ENCODE measurements around the gene CMTR1. TPM values are rescaled to one million over a fixed set of nuclear protein-coding genes. Genes with fewer than 3 reads are reported as not detected.

CMTR1 gene
- polyA plus RNA-seq, 1 donor from 2014 or later = 64.1 TPM

- Histone ChIP-seq H2AFZ (ENCODE audit: low read depth, low read length) (no peak overlapping the region), H3F3A (ENCODE audit: insufficient read depth, low read length, poor library complexity, severe bottlenecking) (no peaks in the 10 kb centered on the region), H3K36me3 (ENCODE audit: insufficient read depth, low read length) (peaks cover 7% of the 10 kb centered on the region), H3K27me3 (ENCODE audit: insufficient read depth, low read depth, low read length) (no peaks in the 10 kb centered on the region), H3K9me3 (ENCODE audit: low read length) (no peaks in the 10 kb centered on the region), H3K9ac (ENCODE audit: low read length) (no peak overlapping the region), H3K4me3 (ENCODE audit: low read length) (no peak overlapping the region), H4K20me1 (ENCODE audit: insufficient read depth) (no peaks in the 10 kb centered on the region), H3K27ac (ENCODE audit: low read length) (no peak overlapping the region), H3K4me2 (ENCODE audit: low read length) (no peak overlapping the region), H3K9me2 (ENCODE audit: insufficient read depth, low read length) (no peaks in the 10 kb centered on the region), H3K79me2 (replicated peaks; ENCODE audit: insufficient read depth, low read length) (peaks cover 13% of the 10 kb centered on the region)
- TF ChIP-seq SMC3 (conservative IDR thresholded peaks at IDR 0.05; ENCODE audit: poor library complexity) (no peak), CTCF (IDR thresholded peaks at IDR 0.05; ENCODE audit: poor library complexity, severe bottlenecking) (no peak), RAD21 (conservative IDR thresholded peaks at IDR 0.05) (no peak), EZH2 (IDR thresholded peaks at IDR 0.05; ENCODE audit: borderline replicate concordance, insufficient read depth, low read length, poor library complexity, severe bottlenecking) (no peak), TAF1 (IDR thresholded peaks at IDR 0.05; ENCODE audit: low read depth) (no peak)
Measured at GRCh38 chr6:37438930-37439329, 5.9 kb downstream of the CMTR1 start.

DNA sequence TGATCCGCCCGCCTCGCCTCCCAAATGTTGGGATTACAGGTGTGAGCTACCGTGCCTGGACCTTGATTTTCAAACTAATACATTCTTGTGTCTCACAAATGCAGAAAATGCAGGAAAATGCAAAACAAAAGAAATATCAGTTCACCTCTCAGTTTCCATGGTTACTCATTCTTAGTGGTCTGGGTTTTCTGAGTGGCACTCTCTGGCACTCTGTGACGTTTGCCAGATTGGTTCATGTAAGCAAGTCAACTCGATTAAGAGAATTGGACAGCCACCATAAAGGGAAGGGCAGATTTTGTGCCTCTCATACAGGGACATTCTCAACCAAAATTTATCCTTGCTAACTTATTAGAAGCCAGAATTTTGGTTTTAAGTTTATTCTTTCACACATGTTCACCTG lies 8.6 kb downstream of the CMTR1 start:
- Histone ChIP-seq H3F3A (ENCODE audit: insufficient read depth, low read length, poor library complexity, severe bottlenecking) (no peaks in the 10 kb centered on the region), H3K9ac (ENCODE audit: low read length) (no peak overlapping the region), H4K20me1 (ENCODE audit: insufficient read depth) (no peaks in the 10 kb centered on the region), H3K9me3 (ENCODE audit: low read length) (no peaks in the 10 kb centered on the region), H3K79me2 (replicated peaks; ENCODE audit: insufficient read depth, low read length) (no peaks in the 10 kb centered on the region), H3K4me3 (ENCODE audit: low read length) (no peak overlapping the region), H3K36me3 (ENCODE audit: insufficient read depth, low read length) (peaks cover 9% of the 10 kb centered on the region), H3K27me3 (ENCODE audit: insufficient read depth, low read depth, low read length) (no peaks in the 10 kb centered on the region), H3K27ac (ENCODE audit: low read length) (no peak overlapping the region), H2AFZ (ENCODE audit: low read depth, low read length) (no peak overlapping the region), H3K4me2 (ENCODE audit: low read length) (no peak overlapping the region), H3K9me2 (ENCODE audit: insufficient read depth, low read length) (no peaks in the 10 kb centered on the region)
- no peak for TF ChIP-seq RAD21 (conservative IDR thresholded peaks at IDR 0.05)
- no peak for TF ChIP-seq POLR2AphosphoS5 (IDR thresholded peaks at IDR 0.05)
- TF ChIP-seq SMC3 (conservative IDR thresholded peaks at IDR 0.05; ENCODE audit: poor library complexity) = no peak
- TF ChIP-seq REST (IDR thresholded peaks at IDR 0.05; ENCODE audit: borderline replicate concordance) = no peak
- TF ChIP-seq MXI1 (conservative IDR thresholded peaks at IDR 0.05; ENCODE audit: poor library complexity, severe bottlenecking) = no peak
- no peak for TF ChIP-seq TAF1 (IDR thresholded peaks at IDR 0.05; ENCODE audit: low read depth)
- no peak for TF ChIP-seq CTCF (IDR thresholded peaks at IDR 0.05; ENCODE audit: poor library complexity, severe bottlenecking)
- TF ChIP-seq EZH2 (IDR thresholded peaks at IDR 0.05; ENCODE audit: borderline replicate concordance, insufficient read depth, low read length, poor library complexity, severe bottlenecking) = no peak
- TF ChIP-seq EP300 (conservative IDR thresholded peaks at IDR 0.05; ENCODE audit: poor library complexity, severe bottlenecking) = no peak

Data from neural cell (in vitro differentiated cells).